Stimulated activated CD8-positive, alpha-beta memory T cell treated with anti-CD3 and anti-CD28 coated beads, Interleukin-2, amount 100 ng/mL, for 1 hour (primary cell): ENCODE data around the gene UNC93A.
"Not testable (repeated sequence)": the region's sequence is repeated elsewhere in the genome, so short reads cannot be mapped to it uniquely, and the experiment has no call there.

Source experiments
- DNase-seq, 2 donors: peaks; one replicate each; pipeline ENCODE4 v3.0.0-alpha.2; 2020; ENCODE audit warnings: low read depth in 2 of 2

Gene UNC93A

GRCh38 chr6:167270499-167271311 is 20.4 kb upstream of the UNC93A start:
- no peak for DNase-seq

GRCh38 chr6:167272151-167272550 is 19.0 kb upstream of the UNC93A start:
- DNase-seq, result no peak

- DNase-seq, result no peak
Measured at GRCh38 chr6:167272696-167273379, 18.3 kb upstream of the UNC93A start.

- DNase-seq, result no peak
Measured at GRCh38 chr6:167274270-167274669, 16.8 kb upstream of the UNC93A start.

GRCh38 chr6:167275001-167275400 is 16.1 kb upstream of the UNC93A start:
- DNase-seq, result no peak

- no peak for DNase-seq
Measured at GRCh38 chr6:167275436-167275835, 15.7 kb upstream of the UNC93A start.

- no peak for DNase-seq
Measured at GRCh38 chr6:167276772-167277533, 14.2 kb upstream of the UNC93A start.

GRCh38 chr6:167278173-167278940 is 12.8 kb upstream of the UNC93A start:
- not testable (repeated sequence) for DNase-seq

- DNase-seq, result no peak
Measured at GRCh38 chr6:167279766-167280446, 11.2 kb upstream of the UNC93A start.

- not testable (repeated sequence) for DNase-seq
Measured at GRCh38 chr6:167280466-167280865, 10.6 kb upstream of the UNC93A start.

- DNase-seq, result no peak
Measured at GRCh38 chr6:167282165-167282564, 8.9 kb upstream of the UNC93A start.

- DNase-seq, result not testable (repeated sequence)
Measured at GRCh38 chr6:167284565-167284964, 6.5 kb upstream of the UNC93A start.

- DNase-seq, result no peak
Measured at GRCh38 chr6:167285077-167285770, 5.9 kb upstream of the UNC93A start.

- DNase-seq, result no peak
Measured at GRCh38 chr6:167287513-167288048, 3.5 kb upstream of the UNC93A start.

GRCh38 chr6:167288591-167289225 is 2.4 kb upstream of the UNC93A start:
- not testable (repeated sequence) for DNase-seq

GRCh38 chr6:167289291-167289690 is 1.8 kb upstream of the UNC93A start:
- not testable (repeated sequence) for DNase-seq

- DNase-seq, result no peak
Measured at GRCh38 chr6:167291623-167292300, 647 bp downstream of the UNC93A start.

GRCh38 chr6:167292301-167293087 is 1.4 kb downstream of the UNC93A start:
- no peak for DNase-seq
